Measurements from ENCODE around the gene RASD1.

Gene RASD1

GRCh38 chr17:17540278-17540906 is 44.2 kb upstream of the RASD1 start:
- TF ChIP-seq, protein P1, sequence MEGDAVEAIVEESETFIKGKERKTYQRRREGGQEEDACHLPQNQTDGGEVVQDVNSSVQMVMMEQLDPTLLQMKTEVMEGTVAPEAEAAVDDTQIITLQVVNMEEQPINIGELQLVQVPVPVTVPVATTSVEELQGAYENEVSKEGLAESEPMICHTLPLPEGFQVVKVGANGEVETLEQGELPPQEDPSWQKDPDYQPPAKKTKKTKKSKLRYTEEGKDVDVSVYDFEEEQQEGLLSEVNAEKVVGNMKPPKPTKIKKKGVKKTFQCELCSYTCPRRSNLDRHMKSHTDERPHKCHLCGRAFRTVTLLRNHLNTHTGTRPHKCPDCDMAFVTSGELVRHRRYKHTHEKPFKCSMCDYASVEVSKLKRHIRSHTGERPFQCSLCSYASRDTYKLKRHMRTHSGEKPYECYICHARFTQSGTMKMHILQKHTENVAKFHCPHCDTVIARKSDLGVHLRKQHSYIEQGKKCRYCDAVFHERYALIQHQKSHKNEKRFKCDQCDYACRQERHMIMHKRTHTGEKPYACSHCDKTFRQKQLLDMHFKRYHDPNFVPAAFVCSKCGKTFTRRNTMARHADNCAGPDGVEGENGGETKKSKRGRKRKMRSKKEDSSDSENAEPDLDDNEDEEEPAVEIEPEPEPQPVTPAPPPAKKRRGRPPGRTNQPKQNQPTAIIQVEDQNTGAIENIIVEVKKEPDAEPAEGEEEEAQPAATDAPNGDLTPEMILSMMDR (IDR thresholded peaks at IDR 0.05): no peak
- DNase-seq (ENCODE audit: low spot score): no peak
- Histone ChIP-seq H3K4me3 (no peak overlapping the region), H3K27ac (no peak overlapping the region)

DNA sequence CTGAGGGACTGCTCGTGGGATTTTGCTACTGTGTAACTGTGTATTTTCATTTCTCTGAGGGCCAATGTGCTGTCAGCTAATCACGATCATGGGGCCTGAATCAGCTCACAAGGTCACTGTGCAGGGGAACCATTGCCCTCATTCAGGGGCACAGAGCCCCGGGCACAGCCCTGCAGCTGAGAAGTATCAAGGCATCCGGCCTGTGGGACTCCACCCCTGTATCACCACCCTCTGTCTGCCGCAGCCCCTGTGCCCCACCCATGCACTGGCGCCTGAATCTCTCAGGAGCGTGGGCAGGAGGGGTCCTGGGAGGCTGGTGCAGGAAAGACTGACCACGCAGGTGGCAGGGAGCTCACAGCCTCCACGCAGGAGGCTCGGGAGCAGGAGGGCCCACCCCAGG is 43.4 kb upstream of the RASD1 start:
- TF ChIP-seq, protein P1 (IDR thresholded peaks at IDR 0.05): no peak
- Histone ChIP-seq H3K27ac (peak overlapping the region; percentile 21 to 75), H3K4me3 (no peak overlapping the region)
- DNase-seq (ENCODE audit: low spot score): no peak

DNA sequence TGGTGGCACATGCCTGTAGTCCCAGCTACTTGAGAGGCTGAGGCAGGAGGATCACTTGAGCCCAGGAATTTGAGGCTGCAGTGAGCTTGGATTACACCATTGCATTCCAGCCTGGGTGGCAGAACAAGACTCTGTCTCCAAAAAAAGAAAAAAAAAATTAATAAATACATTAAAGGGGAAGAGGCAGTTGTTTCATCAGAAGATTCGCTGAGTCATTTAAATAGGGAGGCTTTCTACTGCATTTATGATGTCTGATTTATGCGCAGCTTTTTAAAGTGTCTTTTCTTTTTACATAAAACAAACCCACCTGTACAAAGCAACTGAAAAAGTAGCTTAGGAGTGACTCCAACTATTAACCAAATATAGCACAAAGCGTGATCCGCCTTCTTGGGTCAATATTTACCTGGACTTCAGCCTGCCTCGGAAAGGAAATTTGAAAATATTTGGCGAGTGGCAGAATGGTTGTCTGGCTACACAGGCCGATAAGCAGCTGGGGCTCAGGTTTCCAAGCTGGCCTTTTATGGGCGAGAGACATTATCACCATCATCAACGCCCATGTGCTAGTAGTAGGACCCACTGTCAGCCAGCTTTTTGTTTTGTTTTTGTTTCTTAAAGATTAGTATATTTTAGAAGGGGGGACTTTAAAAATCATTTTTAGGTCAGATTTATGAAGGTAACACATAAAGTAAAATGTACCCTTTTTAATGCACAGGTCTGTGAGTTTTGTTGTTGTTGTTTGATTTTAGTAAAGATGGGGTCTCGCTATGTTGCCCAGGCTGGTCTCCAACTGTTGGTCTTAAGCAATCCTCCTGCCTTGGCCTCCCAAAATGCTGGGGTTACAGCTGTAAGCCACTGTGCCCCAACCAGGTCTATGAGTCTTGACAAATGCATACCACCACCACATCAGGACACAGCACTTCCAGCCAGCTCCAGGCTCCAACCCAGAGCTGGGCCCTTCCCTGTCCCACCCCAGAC is 42.5 kb upstream of the RASD1 start:
- peak overlapping the region; percentile 21 to 75 for H3K27ac ChIP-seq
- H3K4me3 ChIP-seq: no peak overlapping the region
- TF ChIP-seq, protein P1 (IDR thresholded peaks at IDR 0.05): no peak
- no peak for DNase-seq (ENCODE audit: low spot score)

DNA sequence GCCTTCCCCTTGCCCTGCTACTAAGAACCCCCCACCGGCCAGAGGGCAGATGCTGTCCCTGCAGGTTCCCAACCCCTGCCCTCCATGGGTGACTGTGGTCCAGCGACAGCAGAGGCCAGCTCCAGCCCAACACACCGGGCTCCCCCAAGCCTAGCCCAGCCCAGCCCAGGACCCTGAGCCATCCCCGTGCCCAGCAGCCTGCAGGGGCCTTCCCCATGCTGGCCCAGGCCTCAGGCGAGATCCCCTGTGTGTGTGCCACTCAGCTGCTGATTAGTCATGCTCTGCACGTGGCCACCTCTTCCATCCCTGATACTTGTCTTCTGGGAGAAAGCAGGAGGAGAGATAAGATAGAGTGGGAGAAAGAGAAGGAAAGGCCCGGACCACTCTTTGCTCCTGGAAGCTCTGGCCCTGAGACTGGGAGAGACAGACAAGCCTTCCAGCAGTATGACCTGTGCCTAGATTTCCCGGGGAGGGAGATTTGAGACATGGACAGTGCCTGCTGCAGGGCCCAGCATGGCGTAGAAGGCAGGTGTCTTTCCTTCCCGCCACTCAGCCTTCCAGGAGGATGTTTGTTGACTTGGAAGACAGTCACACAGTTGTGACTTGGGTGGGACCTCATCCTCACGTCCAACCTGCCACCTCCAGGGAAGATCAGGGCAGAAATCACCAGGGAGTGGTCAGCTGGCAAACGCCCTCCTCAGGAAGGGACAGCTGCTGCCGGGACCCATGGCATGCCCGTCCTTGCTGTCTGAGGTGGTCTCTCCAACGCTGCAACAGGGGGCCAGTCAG is 41.3 kb upstream of the RASD1 start:
- TF ChIP-seq, protein P1 (IDR thresholded peaks at IDR 0.05): no peak
- Histone ChIP-seq H3K4me3 (no peak overlapping the region), H3K27ac (peak overlapping the region; percentile 61 to 88)
- no peak for DNase-seq (ENCODE audit: low spot score)

- H3K27ac ChIP-seq: peak overlapping the region; percentile 61 to 88
- no peak for DNase-seq (ENCODE audit: low spot score)
- TF ChIP-seq, protein P1 (IDR thresholded peaks at IDR 0.05): no peak
- no peak overlapping the region for H3K4me3 ChIP-seq
These were observed 40.5 kb upstream of the RASD1 start for GRCh38 chr17:17536702-17537101.

GRCh38 chr17:17535957-17536356 is 39.8 kb upstream of the RASD1 start:
- H3K27ac ChIP-seq: peak overlapping the region; percentile 61 to 88
- DNase-seq (ENCODE audit: low spot score): peak; percentile 96
- TF ChIP-seq, protein P1 (IDR thresholded peaks at IDR 0.05): no peak
- no peak overlapping the region for H3K4me3 ChIP-seq

Data from coronary artery (tissue), 2 donors.